HG02885 (cell line): Measurements from ENCODE around the gene RNF13.
A peak's percentile ranks its signal among the peaks of the same experiment; 100 is the strongest.
"Not testable (repeated sequence)": the region's sequence is repeated elsewhere in the genome, so short reads cannot be mapped to it uniquely, and the experiment has no call there.

Experiments
- ATAC-seq: cut with Tn5 transposase; IDR thresholded peaks from one replicate; pipeline ENCODE4 v1.9.1; 2021; ENCODE audit warnings: mild to moderate bottlenecking; ENCODE audit not compliant: unreplicated experiment, poor library complexity

RNF13 gene

GRCh38 chr3:149796026-149796425 lies 17.0 kb upstream of the RNF13 start:
- ATAC-seq, result no peak

- ATAC-seq, result no peak
Observed at GRCh38 chr3:149800693-149801092, 12.3 kb upstream of the RNF13 start.

GRCh38 chr3:149801195-149801594 lies 11.8 kb upstream of the RNF13 start:
- no peak for ATAC-seq

- no peak for ATAC-seq
Observed at GRCh38 chr3:149801639-149802038, 11.4 kb upstream of the RNF13 start.

- no peak for ATAC-seq
Observed at GRCh38 chr3:149806171-149806778, 6.7 kb upstream of the RNF13 start.

- peak; percentile 25 for ATAC-seq
Observed at GRCh38 chr3:149808209-149808829, 4.7 kb upstream of the RNF13 start.

GRCh38 chr3:149809699-149810098 lies 3.3 kb upstream of the RNF13 start:
- no peak for ATAC-seq

- no peak for ATAC-seq
Observed at GRCh38 chr3:149810846-149811245, 2.2 kb upstream of the RNF13 start.

GRCh38 chr3:149812165-149812605 lies 830 bp upstream of the RNF13 start:
- no peak for ATAC-seq

- ATAC-seq, result peak; percentile 23
Observed at GRCh38 chr3:149813367-149814281, 609 bp downstream of the RNF13 start.

GRCh38 chr3:149815321-149815720 lies 2.3 kb downstream of the RNF13 start:
- ATAC-seq, result no peak

GRCh38 chr3:149815728-149816127 lies 2.7 kb downstream of the RNF13 start:
- ATAC-seq, result no peak

GRCh38 chr3:149816311-149816710 lies 3.3 kb downstream of the RNF13 start:
- no peak for ATAC-seq

- ATAC-seq, result no peak
Observed at GRCh38 chr3:149816986-149817385, 4.0 kb downstream of the RNF13 start.

- ATAC-seq, result no peak
Observed at GRCh38 chr3:149819432-149819831, 6.4 kb downstream of the RNF13 start.

- ATAC-seq, result no peak
Observed at GRCh38 chr3:149820183-149820582, 7.2 kb downstream of the RNF13 start.

GRCh38 chr3:149826636-149827035 lies 13.6 kb downstream of the RNF13 start:
- no peak for ATAC-seq

- no peak for ATAC-seq
Observed at GRCh38 chr3:149828390-149828789, 15.4 kb downstream of the RNF13 start.

- ATAC-seq, result not testable (repeated sequence)
Observed at GRCh38 chr3:149829631-149830030, 16.6 kb downstream of the RNF13 start.

GRCh38 chr3:149830902-149831301 lies 17.9 kb downstream of the RNF13 start:
- ATAC-seq, result no peak

- no peak for ATAC-seq
Observed at GRCh38 chr3:149831321-149831720, 18.3 kb downstream of the RNF13 start.
